Central memory CD4-positive, alpha-beta T cell (primary cell): ENCODE data around the gene SRSF7.
A peak's percentile ranks its signal among the peaks of the same experiment; 100 is the strongest.
"Not testable (repeated sequence)": the region's sequence is repeated elsewhere in the genome, so short reads cannot be mapped to it uniquely, and the experiment has no call there.

Experiments
- DNase-seq: peaks from one replicate; pipeline ENCODE4 v3.0.0; 2022
- total RNA-seq, 3 experiments: gene quantifications; one replicate each; lab custom pipeline; 2026; lab: John Stamatoyannopoulos, UW

SRSF7 gene
- 290 to 1,803 (median 515) reads per million in 3 experiments for total RNA-seq

GRCh38 chr2:38750891-38751595 is at the start of gene SRSF7:
TSS of gene SRSF7 (minus strand) at chr2:38751361. CDS start at chr2:38751256, 105 bp downstream.
- peak; percentile 96 for DNase-seq

DNA sequence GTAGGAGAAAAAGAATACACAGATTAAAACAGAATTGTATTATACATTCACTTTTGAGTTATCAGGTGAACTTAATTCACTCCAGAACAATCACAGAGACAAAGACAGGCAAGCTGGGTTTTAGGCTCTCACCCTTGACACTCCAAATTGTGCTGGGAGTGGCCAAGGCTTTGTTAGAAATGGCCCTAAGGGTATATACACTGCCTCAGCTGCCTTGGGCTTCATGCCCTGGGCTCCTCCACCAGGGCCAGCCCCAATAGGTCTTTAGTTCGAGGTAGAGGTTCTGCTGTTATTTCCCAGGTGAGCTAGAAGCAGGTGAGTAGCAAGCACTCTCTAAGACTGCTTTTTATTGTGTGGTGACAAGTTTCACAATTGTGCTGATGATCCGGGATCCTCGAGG is 46.8 kb upstream of the SRSF7 start:
- no peak for DNase-seq

DNA sequence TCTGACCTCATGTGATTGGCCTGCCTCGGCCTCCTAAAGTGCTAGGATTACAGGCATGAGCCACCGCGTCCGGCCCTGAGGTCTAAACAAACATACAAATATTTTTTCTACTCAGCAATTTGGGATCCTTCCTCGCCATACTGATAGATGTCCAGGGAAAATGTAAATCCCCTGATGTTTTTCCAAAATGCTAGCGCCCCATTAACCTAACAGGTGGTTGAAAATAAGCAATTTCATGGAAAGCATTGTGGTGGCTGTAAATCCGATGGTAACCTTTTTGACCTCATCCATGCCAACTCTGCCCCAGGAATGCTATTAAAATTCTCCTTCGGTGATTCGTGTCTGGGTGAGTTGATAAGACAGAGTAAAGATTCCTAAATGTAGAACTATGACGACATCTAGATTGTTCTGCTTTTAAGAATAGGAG is 46.1 kb upstream of the SRSF7 start:
- no peak for DNase-seq

DNA sequence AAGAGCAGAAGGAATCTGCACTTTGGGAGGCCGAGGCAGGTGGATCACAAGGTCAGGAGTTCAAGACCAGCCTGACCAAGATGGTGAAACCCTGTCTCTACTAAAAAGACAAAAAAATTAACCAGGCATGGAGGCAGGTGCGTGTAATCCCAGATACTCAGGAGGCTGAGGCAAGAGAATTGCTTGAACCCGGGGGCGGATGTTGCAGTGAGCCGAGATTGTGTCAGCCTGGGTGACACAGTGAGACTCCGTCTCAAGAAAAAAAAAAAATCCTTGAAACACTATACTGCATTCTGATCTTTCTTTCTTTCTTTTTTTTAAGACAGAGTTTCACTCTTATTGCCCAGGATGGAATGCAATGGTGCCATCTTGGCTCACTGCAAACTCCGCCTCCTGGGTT is 43.9 kb upstream of the SRSF7 start:
- DNase-seq: not testable (repeated sequence)

DNA sequence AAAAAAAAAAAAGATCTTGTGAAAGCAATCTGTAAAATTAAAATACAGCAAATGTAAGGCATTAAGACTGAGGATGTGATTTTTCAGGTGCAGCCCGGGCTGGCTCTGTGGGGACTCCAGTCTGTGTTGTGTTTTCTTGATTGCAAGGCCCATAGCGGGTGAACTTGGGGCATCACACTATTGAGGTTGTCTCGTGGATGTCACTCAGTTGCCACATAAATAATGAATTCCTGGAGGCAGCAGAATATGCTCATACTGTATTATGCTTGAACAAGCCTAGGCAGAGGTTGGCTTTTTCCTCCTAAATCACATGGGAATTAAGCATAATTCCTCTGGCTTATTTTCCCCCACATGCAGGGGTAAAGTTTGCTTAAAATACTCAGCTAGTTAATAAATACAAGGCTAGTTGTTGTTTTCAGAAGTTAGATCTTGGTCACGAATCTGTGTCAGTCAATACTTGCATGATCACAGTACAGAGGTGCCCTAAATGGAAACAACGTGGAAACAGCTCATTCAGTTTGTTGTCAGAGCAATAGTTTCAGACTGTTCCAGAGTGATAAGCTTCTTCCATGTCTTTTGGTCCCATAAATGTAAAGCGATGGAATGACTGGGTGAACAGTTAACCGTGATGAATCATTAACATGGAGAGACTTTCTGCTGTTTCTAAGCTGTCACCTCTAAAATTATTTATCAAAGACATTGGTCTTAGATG is 43.2 kb upstream of the SRSF7 start:
- no peak for DNase-seq

DNA sequence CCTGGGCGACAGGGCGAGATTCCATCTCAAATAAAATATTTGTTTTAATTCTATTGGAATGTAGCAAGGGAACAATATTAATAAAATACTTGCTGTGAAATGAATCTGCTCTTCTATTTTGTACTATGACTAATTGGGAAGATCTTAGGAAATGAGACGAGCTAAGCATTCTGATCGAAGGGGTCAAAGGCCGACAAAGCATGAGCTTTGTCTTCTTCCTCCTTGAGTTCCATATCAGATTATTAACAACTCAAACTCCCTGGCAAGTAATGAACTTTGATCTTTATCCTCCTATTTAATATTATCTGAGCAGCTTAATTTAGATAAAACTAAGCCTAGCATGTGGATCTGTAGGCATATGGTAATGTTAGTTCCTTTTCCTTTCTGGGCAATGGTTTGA is 42.4 kb upstream of the SRSF7 start:
- no peak for DNase-seq

DNA sequence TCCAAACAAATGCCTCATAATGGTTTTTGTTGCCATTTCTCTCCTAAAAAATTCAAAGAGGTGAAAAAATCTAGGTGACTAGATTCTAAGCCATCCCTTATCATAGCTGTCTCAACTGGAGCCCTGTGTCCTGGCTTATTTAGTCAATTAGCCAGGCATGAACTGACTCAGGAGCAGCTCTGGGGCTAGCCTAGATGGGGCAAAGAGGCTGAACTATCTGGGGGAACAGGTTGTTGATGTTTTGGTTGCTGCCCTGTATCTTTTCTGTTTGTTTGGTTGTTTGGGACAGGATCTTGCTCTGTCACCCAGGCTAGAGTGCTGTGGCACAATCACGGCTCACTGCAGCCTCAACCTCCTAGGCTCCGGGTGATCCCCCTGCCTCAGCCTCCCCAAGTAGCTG is 41.6 kb upstream of the SRSF7 start:
- no peak for DNase-seq

GRCh38 chr2:38792321-38792720 is 41.2 kb upstream of the SRSF7 start:
- not testable (repeated sequence) for DNase-seq

- no peak for DNase-seq
Observed at GRCh38 chr2:38791744-38792143, 40.6 kb upstream of the SRSF7 start.

GRCh38 chr2:38789691-38790090 is 38.5 kb upstream of the SRSF7 start:
- DNase-seq: no peak

DNA sequence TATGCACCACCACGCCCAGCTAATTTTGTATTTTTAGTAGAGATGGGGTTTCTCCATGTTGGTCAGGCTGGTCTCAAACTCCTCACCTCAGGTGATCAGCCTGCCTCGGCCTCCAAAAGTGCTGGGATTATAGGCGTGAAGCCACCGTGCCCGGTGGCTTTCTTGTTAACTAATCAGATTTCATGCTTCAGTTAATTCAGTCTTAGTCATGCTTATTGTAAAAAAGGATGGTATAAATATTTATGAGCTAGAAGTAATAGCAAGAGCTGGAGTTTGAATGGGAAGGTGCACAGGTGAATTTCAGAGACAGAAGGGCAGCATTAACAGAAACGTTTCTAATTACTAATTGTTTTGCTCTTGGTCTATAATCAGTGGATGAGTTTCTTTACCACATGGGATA is 37.1 kb upstream of the SRSF7 start:
- DNase-seq: no peak

DNA sequence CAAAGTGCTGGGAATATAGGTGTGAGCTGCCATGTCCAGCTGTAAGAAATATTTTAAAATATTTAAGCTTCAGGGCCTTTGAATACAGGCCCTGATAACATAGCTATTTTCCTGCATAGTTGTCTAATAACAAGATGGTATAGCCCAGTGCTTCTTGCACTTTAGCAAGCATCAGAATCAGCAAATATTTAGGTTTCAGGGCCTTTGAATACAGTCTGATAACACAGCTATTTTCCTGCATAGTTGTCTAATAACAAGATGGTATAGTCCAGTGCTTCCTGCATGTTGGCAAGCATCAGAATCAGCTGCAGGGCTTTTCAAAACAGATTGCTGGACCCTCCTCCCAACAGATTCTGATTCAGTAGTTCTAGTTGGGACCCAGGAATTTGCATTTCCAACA is 32.4 kb upstream of the SRSF7 start:
- DNase-seq: no peak

DNA sequence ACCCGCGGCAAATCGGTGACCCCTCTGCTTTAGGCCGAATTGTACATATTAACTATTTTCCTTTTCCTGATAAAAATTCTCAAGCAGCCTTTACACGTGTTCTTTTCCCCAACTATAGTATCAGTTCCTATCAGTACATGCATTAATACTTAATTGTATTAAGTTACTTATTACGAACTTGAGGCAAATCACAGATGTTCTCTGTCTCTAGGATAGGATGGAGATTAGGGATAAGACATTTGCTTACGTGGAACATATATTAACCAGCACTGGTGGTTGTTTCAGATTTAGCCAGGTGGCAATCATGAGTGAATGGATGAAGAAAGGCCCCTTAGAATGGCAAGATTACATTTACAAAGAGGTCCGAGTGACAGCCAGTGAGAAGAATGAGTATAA is 27.5 kb upstream of the SRSF7 start:
- no peak for DNase-seq

DNA sequence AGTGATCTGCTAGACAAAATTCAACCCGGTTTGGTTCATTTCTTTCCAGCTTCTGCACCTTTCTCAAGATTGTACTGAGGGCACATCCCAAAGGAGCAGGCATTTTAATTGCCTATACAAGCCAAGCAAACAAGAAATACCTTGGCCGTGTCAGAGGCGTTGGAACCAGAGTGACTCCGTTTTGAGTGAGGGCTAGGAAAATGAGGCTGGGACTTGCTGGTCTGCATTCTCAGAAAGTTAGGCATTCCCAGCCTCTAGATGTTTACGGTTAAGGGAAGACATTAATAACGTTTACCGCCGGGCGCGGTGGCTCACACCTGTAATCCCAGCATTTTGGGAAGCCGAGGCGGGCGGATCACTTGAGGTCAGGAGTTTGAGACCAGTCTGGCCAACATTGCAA is 25.4 kb upstream of the SRSF7 start:
- no peak for DNase-seq

GRCh38 chr2:38775921-38776225 is 24.7 kb upstream of the SRSF7 start:
- no peak for DNase-seq

GRCh38 chr2:38775097-38775920 is 24.1 kb upstream of the SRSF7 start:
- no peak for DNase-seq

- no peak for DNase-seq
Observed at GRCh38 chr2:38771632-38772031, 20.5 kb upstream of the SRSF7 start.

DNA sequence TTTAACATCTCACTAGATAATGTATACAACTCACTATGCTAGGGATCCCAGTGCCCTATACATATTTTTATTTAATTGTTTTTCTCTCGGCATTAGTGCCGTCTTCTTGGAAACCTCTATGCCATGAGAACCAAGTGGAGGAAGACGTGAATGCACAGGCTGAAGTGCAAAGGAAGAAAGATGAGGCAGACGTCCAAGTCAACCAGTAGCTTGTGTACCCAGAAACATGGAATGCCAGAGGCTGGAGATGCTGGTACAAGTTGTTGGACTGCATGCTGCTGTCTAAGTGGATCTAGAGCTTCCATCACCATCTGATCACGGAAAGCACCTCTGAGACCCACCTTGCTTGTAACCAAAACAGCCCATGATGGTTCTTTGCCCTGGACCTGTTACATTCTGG is 14.4 kb upstream of the SRSF7 start:
- no peak for DNase-seq

- DNase-seq: no peak
Observed at GRCh38 chr2:38765149-38765548, 14.0 kb upstream of the SRSF7 start.

- no peak for DNase-seq
Observed at GRCh38 chr2:38763728-38764127, 12.6 kb upstream of the SRSF7 start.

DNA sequence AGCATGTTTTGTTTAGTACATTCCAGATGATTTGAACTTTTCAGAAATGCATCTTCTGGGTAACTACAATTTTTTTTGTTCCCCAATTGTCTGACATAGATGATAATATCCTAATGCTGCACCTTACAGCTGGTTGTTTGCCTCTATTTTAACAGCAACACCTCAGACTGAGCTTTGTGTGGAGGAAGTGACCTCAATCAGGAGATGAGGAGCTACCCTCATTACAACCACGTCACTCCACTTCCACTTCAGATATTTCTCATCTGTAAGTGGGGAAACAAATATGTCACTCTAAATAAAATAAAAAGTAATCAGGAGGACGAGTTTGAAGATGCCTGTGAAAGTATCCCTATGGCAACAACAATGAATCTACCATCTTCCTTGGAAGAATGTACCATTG is 12.1 kb upstream of the SRSF7 start:
- DNase-seq: no peak

GRCh38 chr2:38755891-38756290 is 4.7 kb upstream of the SRSF7 start:
- DNase-seq: not testable (repeated sequence)

- DNase-seq: no peak
Observed at GRCh38 chr2:38754506-38754905, 3.3 kb upstream of the SRSF7 start.

GRCh38 chr2:38754049-38754448 is 2.9 kb upstream of the SRSF7 start:
- DNase-seq: no peak
